Measurements from ENCODE around the gene WDR77. TPM values are rescaled to one million over a fixed set of nuclear protein-coding genes. Genes with fewer than 3 reads are reported as not detected.

The WDR77 gene
- total RNA-seq, 2 donors from 2014 or later: 29.9 to 44.0 TPM

DNA sequence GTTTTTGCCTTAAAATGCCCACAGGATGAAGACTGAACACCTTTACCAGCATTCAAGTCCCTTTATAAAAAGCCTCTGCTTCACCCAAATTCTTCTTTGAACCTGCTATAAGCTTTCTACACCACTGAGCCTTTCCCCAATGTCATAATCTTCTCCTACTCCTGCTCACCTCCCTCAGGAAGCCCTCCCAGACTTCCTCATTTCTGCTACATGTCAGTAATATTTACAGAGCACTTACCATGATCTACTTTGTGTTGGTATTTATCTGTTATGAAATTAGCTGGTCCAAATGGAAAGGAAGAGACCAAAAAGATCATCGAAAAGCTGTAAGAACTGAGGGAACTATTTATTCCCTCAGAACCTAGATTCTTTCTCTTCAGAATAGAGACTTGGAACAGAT, 30.0 kb downstream of the WDR77 start:
- Histone ChIP-seq H3K27ac (no peak overlapping the region), H3K27me3 (no peaks in the 10 kb centered on the region), H3K36me3 (no peaks in the 10 kb centered on the region), H3K4me3 (no peak overlapping the region), H3K9me3 (no peaks in the 10 kb centered on the region), H3K4me1 (no peaks in the 10 kb centered on the region)
- TF ChIP-seq, protein P1, sequence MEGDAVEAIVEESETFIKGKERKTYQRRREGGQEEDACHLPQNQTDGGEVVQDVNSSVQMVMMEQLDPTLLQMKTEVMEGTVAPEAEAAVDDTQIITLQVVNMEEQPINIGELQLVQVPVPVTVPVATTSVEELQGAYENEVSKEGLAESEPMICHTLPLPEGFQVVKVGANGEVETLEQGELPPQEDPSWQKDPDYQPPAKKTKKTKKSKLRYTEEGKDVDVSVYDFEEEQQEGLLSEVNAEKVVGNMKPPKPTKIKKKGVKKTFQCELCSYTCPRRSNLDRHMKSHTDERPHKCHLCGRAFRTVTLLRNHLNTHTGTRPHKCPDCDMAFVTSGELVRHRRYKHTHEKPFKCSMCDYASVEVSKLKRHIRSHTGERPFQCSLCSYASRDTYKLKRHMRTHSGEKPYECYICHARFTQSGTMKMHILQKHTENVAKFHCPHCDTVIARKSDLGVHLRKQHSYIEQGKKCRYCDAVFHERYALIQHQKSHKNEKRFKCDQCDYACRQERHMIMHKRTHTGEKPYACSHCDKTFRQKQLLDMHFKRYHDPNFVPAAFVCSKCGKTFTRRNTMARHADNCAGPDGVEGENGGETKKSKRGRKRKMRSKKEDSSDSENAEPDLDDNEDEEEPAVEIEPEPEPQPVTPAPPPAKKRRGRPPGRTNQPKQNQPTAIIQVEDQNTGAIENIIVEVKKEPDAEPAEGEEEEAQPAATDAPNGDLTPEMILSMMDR (IDR thresholded peaks at IDR 0.05): no peak
- no peak for DNase-seq (ENCODE audit: low spot score)

DNA sequence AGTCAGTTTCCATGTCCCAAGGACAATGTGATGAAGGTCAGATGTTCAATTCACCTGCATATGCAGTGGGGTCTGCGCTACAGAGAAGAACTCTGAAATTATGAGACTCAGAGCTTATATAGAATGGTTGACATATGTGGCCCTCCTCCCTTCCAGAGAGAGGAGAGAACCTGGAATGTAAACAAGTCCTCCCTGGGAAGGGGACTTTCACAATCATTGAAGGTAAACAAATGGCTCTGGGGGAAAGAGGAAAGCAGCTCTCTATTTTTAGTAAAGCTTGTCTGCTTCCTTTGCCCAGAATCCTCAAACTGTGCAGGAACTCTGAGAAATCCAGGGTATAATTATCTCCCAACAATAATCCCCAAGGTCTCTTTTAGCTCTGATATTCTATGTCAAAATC, 31.3 kb downstream of the WDR77 start:
- Histone ChIP-seq H3K27me3 (no peaks in the 10 kb centered on the region), H3K9me3 (no peaks in the 10 kb centered on the region), H3K36me3 (no peaks in the 10 kb centered on the region), H3K4me3 (no peak overlapping the region), H3K27ac (no peak overlapping the region), H3K4me1 (no peaks in the 10 kb centered on the region)
- no peak for DNase-seq (ENCODE audit: low spot score)
- TF ChIP-seq, protein P1 (IDR thresholded peaks at IDR 0.05): no peak

DNA sequence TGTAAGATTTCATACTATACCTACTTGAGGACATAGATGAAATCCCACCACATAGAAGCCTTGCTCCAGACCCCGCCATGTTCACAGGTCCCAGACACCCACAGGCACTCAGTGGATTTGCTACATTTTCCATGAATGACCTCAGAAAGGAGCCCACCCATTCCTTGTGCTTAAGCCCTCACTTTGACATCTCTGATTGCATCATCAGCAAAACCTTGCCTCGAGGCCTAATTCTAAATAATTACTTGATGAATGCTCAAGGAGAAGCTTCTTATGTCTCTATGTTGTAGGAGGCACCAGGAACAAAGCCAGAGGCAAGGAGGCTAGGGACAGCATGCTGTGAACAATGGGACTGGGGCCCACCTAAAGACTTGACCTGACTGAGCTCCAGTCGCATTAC, 33.6 kb downstream of the WDR77 start:
- TF ChIP-seq, protein P1 (IDR thresholded peaks at IDR 0.05): no peak
- Histone ChIP-seq H3K4me3 (no peak overlapping the region), H3K9me3 (no peaks in the 10 kb centered on the region), H3K4me1 (no peaks in the 10 kb centered on the region), H3K27ac (no peak overlapping the region), H3K36me3 (no peaks in the 10 kb centered on the region), H3K27me3 (no peaks in the 10 kb centered on the region)
- DNase-seq (ENCODE audit: low spot score): no peak

DNA sequence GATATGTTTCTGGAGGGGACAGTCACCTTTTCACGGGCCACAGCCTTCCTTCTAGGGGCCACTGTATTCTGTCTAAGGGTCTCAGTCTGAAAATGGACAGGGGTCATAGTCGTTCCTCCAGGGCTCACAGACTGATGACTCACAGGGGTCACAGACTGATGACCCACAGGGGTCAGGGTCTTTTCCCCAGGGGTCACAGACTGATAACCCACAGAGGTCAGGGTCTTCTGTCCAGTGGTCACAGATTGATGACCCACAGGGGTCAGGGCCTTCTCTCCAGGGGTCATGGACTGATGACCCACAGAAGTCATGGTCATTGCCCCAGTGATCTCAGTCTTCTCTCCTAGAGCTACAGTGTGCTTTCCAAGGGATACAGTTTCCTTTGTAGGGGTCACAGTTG, 34.3 kb downstream of the WDR77 start:
- Histone ChIP-seq H3K27ac (no peak overlapping the region), H3K27me3 (no peaks in the 10 kb centered on the region), H3K4me3 (no peak overlapping the region), H3K9me3 (no peaks in the 10 kb centered on the region), H3K36me3 (no peaks in the 10 kb centered on the region), H3K4me1 (no peaks in the 10 kb centered on the region)
- TF ChIP-seq, protein P1 (IDR thresholded peaks at IDR 0.05): no peak
- DNase-seq (ENCODE audit: low spot score): no peak

DNA sequence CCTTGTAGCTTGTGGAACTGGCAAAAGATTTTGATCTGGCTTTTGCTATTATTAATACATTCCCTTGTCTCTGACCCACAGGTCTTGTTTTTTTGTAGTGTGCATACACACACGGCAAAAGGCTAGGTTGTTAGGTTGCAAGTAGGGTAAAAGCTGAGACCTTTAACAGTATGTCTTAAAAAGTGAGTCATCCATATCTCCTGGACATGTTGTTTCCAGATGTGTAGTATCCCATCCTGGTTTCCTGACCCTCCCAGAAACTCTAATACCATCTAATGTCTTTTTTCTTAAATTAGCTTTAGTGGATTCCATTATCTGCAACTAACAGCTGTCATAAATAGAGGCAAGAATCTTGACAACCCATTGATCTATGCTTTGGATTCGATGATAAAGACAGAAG, 36.2 kb downstream of the WDR77 start:
- Histone ChIP-seq H3K9me3 (no peaks in the 10 kb centered on the region), H3K36me3 (no peaks in the 10 kb centered on the region), H3K4me1 (no peaks in the 10 kb centered on the region), H3K27ac (no peak overlapping the region), H3K4me3 (no peak overlapping the region), H3K27me3 (no peaks in the 10 kb centered on the region)
- no peak for DNase-seq (ENCODE audit: low spot score)
- TF ChIP-seq, protein P1 (IDR thresholded peaks at IDR 0.05): no peak

DNA sequence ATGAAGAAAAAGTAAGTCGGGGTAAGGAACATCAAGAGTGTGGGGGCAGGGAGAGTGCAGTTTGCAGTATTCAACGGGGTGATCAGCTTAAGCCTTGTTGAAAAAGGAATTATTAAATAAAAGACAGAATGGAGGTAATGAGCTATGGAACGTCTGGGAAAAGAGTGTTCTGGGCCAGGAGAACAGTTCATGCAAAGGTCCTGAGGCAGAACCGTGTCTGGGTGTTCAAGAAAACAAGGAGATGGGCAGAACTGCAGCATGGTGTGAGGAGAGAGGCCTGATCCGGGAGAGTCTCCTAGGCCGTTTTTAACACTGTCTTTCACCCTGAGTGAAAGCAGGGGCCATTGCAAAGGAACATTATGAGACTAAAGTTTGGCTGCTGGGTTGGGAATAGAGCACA, 41.8 kb downstream of the WDR77 start:
- H3K4me1 ChIP-seq: no peaks in the 10 kb centered on the region
- no peak overlapping the region for H3K27ac ChIP-seq
- no peaks in the 10 kb centered on the region for H3K9me3 ChIP-seq
- no peak for DNase-seq (ENCODE audit: low spot score)
- no peaks in the 10 kb centered on the region for H3K27me3 ChIP-seq
- no peaks in the 10 kb centered on the region for H3K36me3 ChIP-seq
- H3K4me3 ChIP-seq: no peak overlapping the region
- TF ChIP-seq, protein P1 (IDR thresholded peaks at IDR 0.05): no peak

Data from right atrium auricular region (tissue), 2 donors.